Left cardiac atrium (tissue), 4 donors: ENCODE data around the gene EGFLAM. TPM values are rescaled to one million over a fixed set of nuclear protein-coding genes. Genes with fewer than 3 reads are reported as not detected.
"Not testable (repeated sequence)": the region's sequence is repeated elsewhere in the genome, so short reads cannot be mapped to it uniquely, and the experiment has no call there.

ENCODE experiments used
- ATAC-seq, 2 donors: fragments of 200-7000 bp; cut with Tn5 transposase; one replicate each; pipeline ENCODE4 v1.9.1; 2020; ENCODE audit warnings: mild to moderate bottlenecking in 2 of 2, moderate library complexity in 2 of 2
- DNase-seq: peaks from one replicate; pipeline ENCODE4 v3.0.0-alpha.2; 2020
- intact Hi-C, 2 donors: fragments of 100-400 bp; cut with DNase I; formaldehyde crosslinking; loops; one replicate each; pipeline versions ENCODE4 v1.14.1 to v1.15.1; 2022 to 2023
- total RNA-seq, 2 donors: library from RNA; stranded (reverse); fragmentation: NEBNext Ultra II Directional; extraction: Animal tissue kit (Norgen Biotek cat#: 25700); gene quantifications; one replicate each; pipeline ENCODE4 v1.2.1, GENCODE V29; 2021
- donor health status: DM: no; HTN: yes; CAD: no.
- donor health status: DM: no; HTN: yes; CAD: no; lungs with severe emphysema.
- donor health status: DM: yes; HTN: yes; CAD: no.
- donor health status: Dilated cardiomyopathy.

EGFLAM gene
- total RNA-seq, 2 donors from 2014 or later = 9.9 to 10.5 TPM

DNA sequence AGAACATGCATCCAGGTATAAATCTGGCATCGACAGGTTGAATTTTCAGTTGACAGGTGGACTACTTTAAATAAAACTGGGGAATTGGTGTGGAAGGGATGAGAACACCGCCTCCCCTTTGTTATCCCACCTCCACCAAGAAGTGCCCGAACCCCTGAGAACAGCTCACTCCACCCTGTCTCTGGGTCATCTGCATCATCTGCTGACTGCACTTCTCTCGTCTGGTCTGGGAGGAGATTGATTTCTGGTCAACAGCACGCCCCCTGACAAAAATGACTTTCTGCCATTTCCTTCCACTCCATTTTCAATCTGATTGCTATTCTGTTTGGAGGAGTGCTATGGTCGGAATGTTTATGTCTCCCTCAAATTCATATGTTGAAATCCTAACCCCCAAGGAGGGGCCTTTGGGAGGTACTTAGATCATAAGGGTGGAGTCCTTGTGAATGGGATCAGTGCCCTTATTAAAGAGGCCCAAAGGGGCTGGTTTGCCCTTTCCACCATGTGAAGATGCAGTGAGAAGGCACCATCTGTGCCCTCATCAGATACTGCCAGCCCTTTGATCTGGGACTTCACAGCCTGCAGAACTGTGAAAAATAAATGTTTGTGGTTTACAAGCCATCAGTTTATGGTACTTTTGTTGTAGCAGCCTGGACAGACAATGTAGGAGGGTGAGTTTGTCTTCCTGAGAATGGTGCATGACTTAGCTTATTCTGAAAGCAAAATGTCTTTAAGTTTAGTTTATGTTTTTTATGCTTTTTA, 145.7 kb downstream of the EGFLAM start:
- DNase-seq (no peak), ATAC-seq (no peak)
- intact Hi-C loops = no loop called here

DNA sequence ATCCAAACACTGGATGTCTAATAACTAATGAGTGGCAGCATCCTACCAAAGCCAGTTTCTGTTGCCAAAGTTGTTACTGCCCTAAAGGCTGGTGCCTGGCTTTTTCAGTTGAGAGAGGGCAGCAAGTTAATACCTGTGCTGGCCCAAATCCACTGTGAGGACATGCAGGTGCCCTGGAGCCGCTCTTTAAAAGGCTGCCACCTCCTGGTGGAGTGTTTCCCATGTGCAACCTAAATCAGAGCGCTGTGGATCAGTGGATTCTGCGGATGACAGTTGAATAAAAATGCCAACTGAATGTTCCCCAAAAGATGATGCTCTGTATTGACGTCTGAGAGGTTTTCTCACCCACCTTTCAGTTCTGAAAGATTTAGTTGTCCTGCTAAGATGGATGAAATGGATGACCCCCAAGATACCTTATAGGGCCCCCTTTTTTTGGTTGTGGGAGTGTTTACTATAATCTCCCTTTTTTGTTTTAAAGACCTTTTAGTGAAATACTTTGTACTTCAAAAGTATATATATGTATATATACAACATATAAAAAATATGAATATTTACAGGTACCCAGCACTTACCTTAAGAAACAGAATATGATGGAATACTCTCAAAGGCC, 146.4 kb downstream of the EGFLAM start:
- ATAC-seq (no peak), DNase-seq (no peak)
- intact Hi-C loops = no loop called here

DNA sequence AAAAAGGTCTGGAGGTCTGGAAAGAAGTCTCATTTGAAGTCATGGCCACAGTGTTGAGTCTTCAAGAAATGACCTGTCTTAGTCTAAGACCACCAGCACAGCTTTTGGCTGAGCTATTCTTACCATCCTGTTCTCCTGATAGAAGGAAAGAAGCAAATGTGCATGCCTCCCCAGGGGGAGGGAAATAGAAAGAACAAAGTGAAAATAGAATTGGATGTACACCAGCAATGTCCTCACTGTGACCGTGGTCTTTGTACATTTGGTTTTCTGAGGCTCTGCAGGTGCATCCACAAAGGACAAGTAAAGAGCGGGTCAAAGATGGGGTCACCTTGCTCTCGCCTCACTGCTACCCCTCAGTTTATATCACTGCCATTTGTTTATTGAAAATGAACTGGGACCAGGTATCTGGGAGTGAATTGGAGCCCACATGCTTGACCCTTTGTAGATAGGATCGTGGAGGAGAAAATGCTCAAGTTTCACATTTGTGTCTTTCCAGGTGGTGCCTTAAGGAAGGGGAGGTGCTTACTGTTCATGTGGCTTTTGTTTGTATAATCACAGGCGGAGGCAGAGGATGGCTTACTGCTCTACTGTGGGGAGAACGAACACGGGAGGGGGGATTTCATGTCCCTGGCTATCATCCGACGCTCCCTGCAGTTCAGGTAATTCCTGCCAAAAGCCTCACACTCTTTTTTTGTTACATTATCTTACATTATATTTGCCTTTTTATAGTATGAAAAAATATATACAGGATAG, 150.3 kb downstream of the EGFLAM start:
- no peak for DNase-seq
- intact Hi-C loops = no loop called here
- ATAC-seq = no peak

DNA sequence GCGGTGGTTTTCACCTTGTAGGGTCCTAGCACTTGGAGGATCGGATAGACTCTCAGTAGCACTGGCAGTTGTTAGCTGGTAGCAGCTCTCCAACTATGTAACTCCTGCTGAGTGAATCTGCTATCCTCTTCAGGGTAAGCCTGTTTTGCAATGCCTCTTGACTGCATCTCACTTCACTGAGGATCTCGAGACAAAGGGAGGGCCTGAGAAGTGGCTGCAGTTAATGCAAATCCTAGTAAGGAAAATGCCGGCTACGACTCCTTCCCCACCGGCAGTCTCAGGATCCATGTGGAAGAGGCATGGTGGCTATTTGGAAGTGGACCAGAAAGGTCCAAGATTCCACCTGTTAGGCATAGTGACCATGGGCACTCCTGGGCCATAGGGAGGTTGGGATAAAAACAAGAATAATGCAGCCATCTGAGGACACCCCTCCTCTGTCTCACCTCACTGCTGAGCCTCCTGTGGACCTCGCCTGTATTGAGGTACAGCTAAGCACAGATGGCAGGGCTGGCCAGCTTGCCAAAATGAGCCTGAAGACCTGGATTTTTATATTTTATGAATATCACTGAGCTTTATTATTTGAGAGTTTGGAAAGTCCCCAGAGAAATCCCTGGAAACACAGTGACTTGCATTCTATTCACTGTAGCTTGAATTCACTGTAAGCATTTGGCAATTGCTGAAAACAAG, 152.1 kb downstream of the EGFLAM start:
- ATAC-seq (no peak), DNase-seq (no peak)
- intact Hi-C loops = no loop called here

DNA sequence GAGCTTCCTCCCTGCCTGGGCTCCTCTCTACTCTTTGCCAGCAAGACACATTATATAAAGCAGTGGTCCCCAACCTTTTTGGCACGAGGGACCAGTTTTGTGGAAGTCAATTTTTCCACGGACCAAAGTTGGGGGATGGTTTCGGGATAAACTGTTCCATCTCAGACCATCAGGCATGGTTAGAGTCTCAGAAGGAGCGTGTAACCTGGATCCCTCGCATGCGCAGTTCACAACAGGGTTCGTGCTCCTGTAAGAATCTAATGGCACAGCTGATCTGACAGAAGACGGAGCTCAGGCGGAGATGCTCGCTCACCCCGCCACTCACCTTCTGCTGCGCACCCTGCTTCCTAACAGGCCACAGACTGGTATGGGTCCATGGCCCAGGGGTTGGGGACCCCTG, 155.3 kb downstream of the EGFLAM start:
- DNase-seq = peak; percentile 41
- intact Hi-C loops = no loop called here
- ATAC-seq = no peak

DNA sequence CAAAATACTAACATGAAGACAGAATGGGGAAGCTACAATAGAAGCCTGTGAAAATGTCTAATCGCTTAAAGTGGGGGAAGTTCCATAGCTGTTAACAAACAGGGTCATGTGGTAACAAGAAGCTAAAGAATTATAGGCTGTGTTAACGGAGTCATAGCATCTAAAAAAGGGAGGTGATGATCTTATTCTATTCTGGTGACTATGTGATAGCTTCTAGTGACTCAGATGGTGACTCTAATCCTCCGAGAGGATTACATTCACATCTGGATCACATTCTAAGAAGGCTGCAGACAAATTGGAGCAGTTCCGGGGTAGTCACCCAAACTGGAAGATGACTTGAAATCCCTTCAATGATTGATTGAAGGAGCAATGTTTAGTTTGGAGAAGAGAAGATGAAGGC, 156.0 kb downstream of the EGFLAM start:
- ATAC-seq = peak in 1 of 2 donors; percentile 38
- intact Hi-C loops = no loop called here

DNA sequence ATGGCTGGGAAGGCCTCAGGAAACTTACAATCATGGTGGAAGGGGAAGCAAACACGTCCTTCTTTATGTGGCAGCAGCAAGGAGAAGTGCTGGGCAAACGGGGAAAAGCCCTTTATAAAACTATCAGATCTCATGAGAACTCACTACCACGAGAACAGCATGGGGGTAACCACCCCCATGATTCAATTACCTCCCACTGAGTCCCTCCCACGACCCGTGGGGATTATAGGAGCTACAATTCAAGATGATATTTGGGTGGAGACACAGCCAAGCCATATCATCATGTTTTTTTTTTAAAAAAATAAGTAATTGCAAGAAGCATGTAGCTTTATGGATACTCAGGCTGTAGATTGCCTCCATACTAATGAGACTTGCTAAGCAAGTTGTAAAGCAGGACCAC, 157.4 kb downstream of the EGFLAM start:
- intact Hi-C loops, ATAC-seq: not testable (repeated sequence)

More for the DNA sequence above, 156.0 kb downstream of the EGFLAM start:
- DNase-seq = no peak

DNA sequence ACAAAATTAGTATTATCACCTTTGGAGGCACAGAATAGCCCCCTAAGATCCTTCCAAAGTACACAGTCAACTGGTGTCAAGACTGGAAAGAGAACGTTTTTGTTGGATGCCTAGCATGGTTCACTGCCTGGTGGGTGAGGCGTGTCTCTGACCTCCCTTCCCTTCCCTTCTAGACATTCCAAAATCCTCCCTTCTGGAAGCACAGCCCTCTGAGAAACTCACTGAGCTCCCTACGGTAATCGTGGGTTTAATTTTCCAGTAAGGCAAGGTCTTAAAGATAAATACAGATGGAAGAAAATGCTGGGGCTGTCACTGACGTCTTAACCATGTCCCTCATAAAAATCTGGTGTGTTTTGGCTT, 159.3 kb downstream of the EGFLAM start:
- intact Hi-C loops = no loop called here
- ATAC-seq = peak in 1 of 2 donors; percentile 78
- peak; percentile 37 for DNase-seq

More for the DNA sequence above, 157.4 kb downstream of the EGFLAM start:
- not testable (repeated sequence) for DNase-seq

DNA sequence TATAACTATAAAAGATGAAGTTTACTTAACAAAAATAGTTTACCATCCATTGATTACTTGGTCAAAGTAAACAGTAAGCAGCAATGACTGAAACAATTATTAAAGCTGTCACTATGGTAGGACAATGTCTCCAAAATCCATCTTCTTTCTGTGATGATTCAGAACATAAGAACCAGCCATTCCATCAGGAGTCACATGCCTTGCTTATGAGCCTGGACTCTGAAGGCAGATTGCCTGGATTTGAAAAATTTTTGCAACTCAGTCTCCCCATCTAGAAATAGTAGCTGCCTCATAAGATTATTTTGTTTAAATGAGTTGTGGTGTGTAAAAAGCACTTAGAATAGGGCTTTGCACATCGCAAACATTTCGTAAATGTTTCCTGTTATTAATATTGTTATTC, 161.9 kb downstream of the EGFLAM start:
- no peak for DNase-seq
- ATAC-seq = no peak
- intact Hi-C loops = loop anchor here in 1 of 2 donors (5.0 kb wide), 1 partner anchor 387 kb away; no protein-coding TSS in a partner anchor

DNA sequence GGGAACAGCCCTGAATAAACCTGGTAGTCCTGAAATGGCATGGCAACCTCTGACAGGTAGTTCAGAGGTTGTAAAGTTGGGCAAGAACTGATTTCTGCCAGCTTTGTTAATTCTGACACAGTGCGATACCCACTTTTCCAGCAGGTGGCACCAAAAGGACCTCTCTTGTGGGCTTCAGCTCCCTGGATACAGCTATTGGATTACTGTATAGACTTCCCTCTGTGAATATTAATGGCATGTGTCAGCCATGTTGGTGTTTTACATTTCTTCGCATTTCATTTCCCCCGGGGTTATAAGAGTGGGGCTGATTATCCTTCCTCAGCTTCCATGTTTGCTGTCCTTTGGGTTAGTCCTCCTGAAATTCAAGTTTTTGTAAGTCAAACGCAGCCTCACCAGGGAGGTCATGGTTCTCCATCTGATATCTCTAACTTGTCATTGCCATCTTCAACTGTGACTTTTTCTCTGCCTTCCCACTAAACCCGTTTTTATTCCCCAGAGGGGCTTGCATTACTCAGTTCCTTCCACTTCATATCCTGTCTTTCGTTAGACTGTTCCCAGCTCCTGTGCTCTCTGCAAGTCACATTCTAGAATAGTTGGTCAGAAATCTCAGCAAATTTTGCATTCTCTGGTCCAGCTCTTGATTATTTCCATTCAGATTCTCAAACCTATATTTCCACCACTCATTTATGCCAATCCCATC, 162.5 kb downstream of the EGFLAM start:
- intact Hi-C loops = loop anchor here in 1 of 2 donors (5.0 kb wide), 1 partner anchor 386 kb away; no protein-coding TSS in a partner anchor
- peak; percentile 58 for DNase-seq
- ATAC-seq = peak; percentile 67 to 71

DNA sequence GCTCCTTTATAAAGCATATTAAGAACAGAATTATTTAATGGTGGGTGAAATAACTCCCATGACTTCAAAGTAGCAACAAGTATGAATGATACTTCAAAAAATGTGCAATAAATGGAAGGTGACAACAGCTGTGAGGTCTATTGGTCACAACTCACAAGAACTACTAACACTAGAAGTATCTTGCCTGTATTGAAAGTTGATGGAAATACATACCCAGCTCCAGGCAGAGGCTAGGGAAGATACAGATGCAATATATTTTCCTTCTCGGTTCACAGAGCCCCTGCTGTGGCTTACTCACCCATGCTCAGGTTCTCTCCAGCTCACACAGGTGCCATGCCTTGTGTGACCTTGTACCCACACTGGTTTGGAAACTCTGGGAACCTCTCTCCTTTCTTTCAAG, 164.3 kb downstream of the EGFLAM start:
- intact Hi-C loops = loop anchor here in 1 of 2 donors (5.0 kb wide), 1 partner anchor 385 kb away; no protein-coding TSS in a partner anchor
- DNase-seq (no peak), ATAC-seq (no peak)

DNA sequence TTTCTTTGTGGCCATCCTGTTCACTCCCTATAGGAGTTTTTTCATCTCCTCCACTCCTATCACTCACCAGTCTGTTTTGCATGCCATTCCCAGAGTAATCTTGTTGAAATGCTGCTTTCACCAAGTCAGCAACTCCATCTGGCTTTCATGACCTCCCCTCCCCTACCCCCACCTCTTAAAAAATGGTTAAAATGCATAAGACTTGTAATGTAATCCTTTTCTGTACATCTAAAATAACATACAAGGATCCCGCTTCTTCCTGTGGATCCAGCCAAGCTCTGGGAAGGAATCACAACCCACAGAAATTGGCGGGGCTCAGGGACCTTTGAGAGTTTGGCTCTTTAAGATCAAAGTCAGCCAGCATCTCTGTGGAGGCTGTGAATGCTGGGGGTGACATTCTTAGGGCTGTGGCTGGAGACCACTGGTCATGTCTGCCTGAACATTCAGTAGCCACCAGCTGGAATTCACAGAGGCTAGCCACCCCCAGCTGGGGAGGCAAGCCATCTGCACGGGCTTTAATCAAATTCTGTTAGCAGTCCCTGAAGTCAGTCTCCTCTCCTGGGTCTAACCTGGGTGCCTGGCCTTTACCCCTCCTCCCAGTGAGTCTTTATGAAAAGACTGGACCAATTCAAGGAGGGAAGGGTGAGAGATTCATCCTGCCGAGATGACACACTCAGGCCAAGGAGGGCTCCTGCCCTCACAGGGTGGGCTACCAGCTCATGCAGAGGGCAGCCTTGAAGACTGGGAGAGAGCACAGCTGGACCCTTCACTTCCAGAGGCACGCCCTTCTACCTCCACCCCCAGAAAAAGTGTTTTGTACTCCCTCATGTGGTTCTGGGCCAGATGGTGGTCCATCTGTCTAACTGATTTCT, 165.2 kb downstream of the EGFLAM start:
- DNase-seq = no peak
- ATAC-seq = no peak
- intact Hi-C loops = loop anchor here in 1 of 2 donors (5.0 kb wide), 1 partner anchor 384 kb away; no protein-coding TSS in a partner anchor

DNA sequence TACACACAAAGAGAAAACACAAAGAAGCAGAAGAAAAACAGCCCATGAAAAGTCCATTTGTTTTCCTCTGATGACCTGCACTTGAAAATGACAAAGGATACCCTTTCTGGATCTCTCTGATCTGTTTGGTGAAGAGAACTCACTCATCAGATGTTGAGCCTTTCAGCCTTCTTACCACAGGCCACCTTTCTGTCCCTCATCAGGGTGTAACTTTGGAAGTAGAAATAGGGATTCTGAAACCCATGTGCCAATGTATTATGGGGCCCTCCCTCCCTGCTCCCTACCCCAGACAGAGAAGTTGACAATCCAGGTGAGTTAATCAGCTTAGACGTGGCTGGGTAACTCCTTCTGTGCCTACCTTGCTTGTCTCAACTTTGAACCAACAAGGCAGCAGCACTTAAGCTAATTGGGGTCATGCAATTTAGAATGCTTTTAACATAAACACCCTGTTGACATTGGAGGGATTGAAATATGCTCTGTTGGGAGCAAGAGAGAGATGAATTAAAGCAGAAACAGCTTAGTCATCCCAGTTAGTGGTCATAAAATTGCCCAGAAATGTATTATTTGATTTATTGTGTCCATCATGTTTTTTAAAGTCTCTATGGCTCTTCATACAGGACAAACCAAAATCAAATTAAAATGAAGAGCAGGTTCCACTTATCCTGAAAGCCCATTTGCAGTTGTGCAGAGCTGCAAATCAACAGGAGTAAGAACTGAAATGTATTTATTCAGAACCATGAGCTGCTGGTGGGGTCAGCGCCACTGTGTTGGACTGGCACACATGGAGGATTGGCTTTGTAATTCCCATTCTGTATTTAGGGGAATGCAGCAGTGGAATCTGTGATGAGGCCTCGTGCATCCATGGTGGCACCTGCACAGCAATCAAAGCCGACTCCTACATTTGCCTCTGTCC, 166.0 kb downstream of the EGFLAM start:
- DNase-seq (no peak), ATAC-seq (no peak)
- intact Hi-C loops = loop anchor here in 1 of 2 donors (5.0 kb wide), 1 partner anchor 383 kb away; no protein-coding TSS in a partner anchor

DNA sequence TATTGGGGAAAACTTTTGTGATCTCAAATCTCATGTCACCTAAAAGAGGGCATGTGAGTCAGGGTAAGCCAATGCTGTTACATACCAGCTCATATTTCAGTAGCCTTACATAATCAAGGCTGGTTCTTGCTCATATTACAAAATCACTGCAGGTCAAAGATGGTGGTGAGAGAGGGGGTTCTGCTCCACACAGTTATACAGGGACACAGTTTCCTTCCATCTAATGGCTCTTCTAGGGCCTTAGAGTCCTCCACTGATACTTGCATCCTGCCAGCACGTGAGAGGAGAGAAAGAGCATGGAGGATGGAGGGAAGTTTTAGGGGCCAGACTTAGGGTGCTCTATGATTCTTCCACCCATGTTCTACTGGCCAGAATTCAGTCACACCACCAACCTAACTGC, 168.1 kb downstream of the EGFLAM start:
- DNase-seq (no peak), ATAC-seq (peak in 1 of 2 donors; percentile 44)
- intact Hi-C loops = no loop called here

DNA sequence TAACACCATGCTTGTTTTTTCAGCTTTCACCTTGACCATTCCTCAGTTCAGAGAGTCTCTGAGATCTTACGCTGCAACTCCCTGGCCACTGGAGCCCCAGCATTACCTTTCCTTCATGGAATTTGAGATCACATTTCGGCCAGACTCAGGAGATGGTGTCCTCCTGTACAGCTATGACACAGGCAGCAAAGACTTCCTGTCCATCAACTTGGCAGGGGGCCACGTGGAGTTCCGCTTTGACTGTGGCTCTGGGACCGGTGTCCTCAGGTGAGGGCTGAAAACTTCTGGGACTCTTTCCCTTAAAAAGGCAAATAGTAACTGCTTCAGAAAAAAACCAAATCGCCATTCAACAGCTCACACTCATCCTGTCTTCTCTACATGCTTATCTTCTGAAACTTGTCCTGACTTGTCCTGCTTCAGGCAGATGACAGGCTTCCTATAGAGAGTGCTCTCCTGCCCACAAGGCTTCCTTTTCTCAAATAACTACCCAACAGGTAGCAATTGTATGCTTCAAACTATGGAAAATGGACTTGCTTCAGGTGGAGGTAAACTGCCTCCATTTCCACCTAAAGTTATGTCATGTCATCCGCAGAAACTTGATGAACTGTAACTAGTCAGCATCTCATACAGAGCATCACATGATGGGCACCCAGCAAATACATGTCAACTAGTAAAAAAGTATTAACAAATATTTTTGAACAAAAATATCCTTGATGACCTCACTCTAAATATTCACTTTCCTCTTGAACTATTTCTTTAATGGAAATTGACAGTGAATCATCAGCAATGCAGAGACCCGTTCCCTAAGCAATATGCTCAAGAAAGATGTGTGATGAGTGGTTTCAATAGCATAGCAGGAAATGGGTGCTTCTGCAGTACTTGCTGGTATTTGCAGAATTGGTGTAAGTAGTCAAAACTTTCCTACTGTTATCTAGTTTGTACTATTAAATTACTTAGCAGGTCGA, 168.9 kb downstream of the EGFLAM start:
- DNase-seq = no peak
- intact Hi-C loops = no loop called here
- ATAC-seq = no peak
